Measurements from ENCODE around the gene LPAR1. TPM values are rescaled to one million over a fixed set of nuclear protein-coding genes. Genes with fewer than 3 reads are reported as not detected.

The LPAR1 gene
- total and polyA plus RNA-seq, 2 donors (not counting 1 experiment from before 2014, with no cell fraction given): 0.06 TPM; not detected in 1

DNA sequence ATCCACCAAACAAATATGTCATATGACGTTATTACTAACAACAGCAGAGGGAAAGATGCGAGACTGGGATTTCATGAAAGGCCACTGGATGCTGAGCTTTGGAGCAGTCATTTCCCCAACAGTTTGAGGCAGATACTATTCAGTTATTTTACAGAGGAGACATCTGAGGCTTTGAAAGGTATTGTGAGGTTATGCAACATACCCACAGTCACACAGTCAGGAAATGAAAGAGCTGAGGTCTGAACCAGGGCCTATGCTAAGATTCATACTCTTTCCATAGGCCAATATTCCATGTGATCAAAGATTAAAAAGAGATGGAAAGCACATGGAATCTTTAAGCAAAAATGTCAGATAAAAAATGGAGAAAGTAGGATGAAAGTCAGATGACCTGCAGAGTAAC is 63.0 kb downstream of the LPAR1 start:
- Histone ChIP-seq H3K4me3 (ENCODE audit: control extremely low read depth in 1 of 5, extremely low read depth in 1 of 5, insufficient read depth in 1 of 5, low read depth in 2 of 5, low read length in 4 of 5) (no peak overlapping the region), H3K9ac (ENCODE audit: low read length) (no peak overlapping the region), H3K4me1 (ENCODE audit: control insufficient read depth in 2 of 2, insufficient read depth in 2 of 2, low read length in 2 of 2) (no peaks in the 10 kb centered on the region), H3K4me2 (replicated peaks; ENCODE audit: low read depth, low read length, poor library complexity, severe bottlenecking) (no peak overlapping the region), H3K27me3 (replicated peaks in 1 of 4; ENCODE audit: control extremely low read depth in 1 of 4, control insufficient read depth in 3 of 4, insufficient read depth in 4 of 4, low read length in 3 of 4) (no peaks in the 10 kb centered on the region), H4K20me1 (ENCODE audit: control insufficient read depth, insufficient read depth, low read length, poor library complexity, severe bottlenecking) (no peaks in the 10 kb centered on the region), H3K79me2 (ENCODE audit: control insufficient read depth, insufficient read depth, low read length) (no peaks in the 10 kb centered on the region), H3K36me3 (replicated peaks in 1 of 2; ENCODE audit: control extremely low read depth in 1 of 2, control insufficient read depth in 1 of 2, extremely low read depth in 1 of 2, insufficient read depth in 2 of 2, low read length in 1 of 2) (no peaks in the 10 kb centered on the region), H2AFZ (ENCODE audit: insufficient read depth, low read depth, low read length, poor library complexity, severe bottlenecking) (no peak overlapping the region), H3K9me3 (ENCODE audit: control extremely low read depth in 1 of 3, control insufficient read depth in 2 of 3, insufficient read depth in 1 of 3, low read length in 2 of 3) (no peaks in the 10 kb centered on the region), H3K27ac (ENCODE audit: low read length in 2 of 2) (no peak overlapping the region)
- Mint-ChIP-seq H3K9me3 (ENCODE audit: insufficient read depth) (no peaks in the 10 kb centered on the region), H3K27ac (no peak overlapping the region), H3K27me3 (no peaks in the 10 kb centered on the region), H3K4me1 (no peaks in the 10 kb centered on the region), H3K4me3 (no peak overlapping the region)
- intact Hi-C loops (cut with micrococcal nuclease): no loop called here
- ChIA-PET CTCF (no interaction called here), POLR2A (no interaction called here)
- ATAC-seq (ENCODE audit: low read depth) (no peak), DNase-seq (no peak)
- no peak for TF ChIP-seq EZH2 (IDR thresholded peaks at IDR 0.05; ENCODE audit: borderline replicate concordance, insufficient read depth, low read depth, low read length, poor library complexity, severe bottlenecking)
- TF ChIP-seq, protein P1, sequence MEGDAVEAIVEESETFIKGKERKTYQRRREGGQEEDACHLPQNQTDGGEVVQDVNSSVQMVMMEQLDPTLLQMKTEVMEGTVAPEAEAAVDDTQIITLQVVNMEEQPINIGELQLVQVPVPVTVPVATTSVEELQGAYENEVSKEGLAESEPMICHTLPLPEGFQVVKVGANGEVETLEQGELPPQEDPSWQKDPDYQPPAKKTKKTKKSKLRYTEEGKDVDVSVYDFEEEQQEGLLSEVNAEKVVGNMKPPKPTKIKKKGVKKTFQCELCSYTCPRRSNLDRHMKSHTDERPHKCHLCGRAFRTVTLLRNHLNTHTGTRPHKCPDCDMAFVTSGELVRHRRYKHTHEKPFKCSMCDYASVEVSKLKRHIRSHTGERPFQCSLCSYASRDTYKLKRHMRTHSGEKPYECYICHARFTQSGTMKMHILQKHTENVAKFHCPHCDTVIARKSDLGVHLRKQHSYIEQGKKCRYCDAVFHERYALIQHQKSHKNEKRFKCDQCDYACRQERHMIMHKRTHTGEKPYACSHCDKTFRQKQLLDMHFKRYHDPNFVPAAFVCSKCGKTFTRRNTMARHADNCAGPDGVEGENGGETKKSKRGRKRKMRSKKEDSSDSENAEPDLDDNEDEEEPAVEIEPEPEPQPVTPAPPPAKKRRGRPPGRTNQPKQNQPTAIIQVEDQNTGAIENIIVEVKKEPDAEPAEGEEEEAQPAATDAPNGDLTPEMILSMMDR (IDR thresholded peaks at IDR 0.05): no peak
- WGBS (ENCODE audit: insufficient coverage): 100% methylated on average over 2 of the region's 2 CpGs

DNA sequence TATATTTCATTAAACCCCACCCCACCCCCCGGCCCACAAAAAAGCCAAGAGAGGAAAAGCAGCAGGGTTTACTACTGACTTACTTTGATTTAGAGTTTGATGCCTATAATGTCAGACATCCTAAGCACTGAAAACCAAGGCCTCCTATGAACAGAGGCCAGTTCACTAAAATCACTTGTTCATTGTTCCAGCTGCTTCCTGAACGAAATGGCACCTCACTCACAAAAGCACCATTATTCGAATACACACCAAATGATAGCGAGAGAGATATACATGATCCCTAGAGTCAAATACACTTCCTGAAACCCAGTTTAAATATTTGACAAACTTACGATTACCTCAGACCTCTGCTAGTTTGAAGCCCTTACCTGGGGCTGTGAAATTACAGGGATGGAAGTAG is 66.6 kb downstream of the LPAR1 start:
- intact Hi-C loops (cut with micrococcal nuclease): no loop called here

More for the DNA sequence above, 66.6 kb downstream of the LPAR1 start:
- no peaks in the 10 kb centered on the region for H3K79me2 ChIP-seq (ENCODE audit: control insufficient read depth, insufficient read depth, low read length)
- H3K4me2 ChIP-seq (replicated peaks; ENCODE audit: low read depth, low read length, poor library complexity, severe bottlenecking): no peak overlapping the region
- H3K27me3 Mint-ChIP-seq: no peaks in the 10 kb centered on the region
- no peak overlapping the region for H3K4me3 Mint-ChIP-seq
- H3K4me1 Mint-ChIP-seq: no peaks in the 10 kb centered on the region
- H3K9ac ChIP-seq (ENCODE audit: low read length): no peak overlapping the region
- DNase-seq: no peak
- no peaks in the 10 kb centered on the region for H3K9me3 ChIP-seq (ENCODE audit: control extremely low read depth in 1 of 3, control insufficient read depth in 2 of 3, insufficient read depth in 1 of 3, low read length in 2 of 3)
- TF ChIP-seq, protein P1 (IDR thresholded peaks at IDR 0.05): no peak
- no peak for TF ChIP-seq EZH2 (IDR thresholded peaks at IDR 0.05; ENCODE audit: borderline replicate concordance, insufficient read depth, low read depth, low read length, poor library complexity, severe bottlenecking)
- no peak overlapping the region for H3K4me3 ChIP-seq (ENCODE audit: control extremely low read depth in 1 of 5, extremely low read depth in 1 of 5, insufficient read depth in 1 of 5, low read depth in 2 of 5, low read length in 4 of 5)
- H3K4me1 ChIP-seq (ENCODE audit: control insufficient read depth in 2 of 2, insufficient read depth in 2 of 2, low read length in 2 of 2): no peaks in the 10 kb centered on the region
- no peak overlapping the region for H3K27ac ChIP-seq (ENCODE audit: low read length in 2 of 2)
- no peak for ATAC-seq (ENCODE audit: low read depth)
- H3K27ac Mint-ChIP-seq: no peak overlapping the region
- H4K20me1 ChIP-seq (ENCODE audit: control insufficient read depth, insufficient read depth, low read length, poor library complexity, severe bottlenecking): no peaks in the 10 kb centered on the region
- H3K9me3 Mint-ChIP-seq (ENCODE audit: insufficient read depth): no peaks in the 10 kb centered on the region
- POLR2A ChIA-PET: no interaction called here
- no peaks in the 10 kb centered on the region for H3K27me3 ChIP-seq (replicated peaks in 1 of 4; ENCODE audit: control extremely low read depth in 1 of 4, control insufficient read depth in 3 of 4, insufficient read depth in 4 of 4, low read length in 3 of 4)
- no peaks in the 10 kb centered on the region for H3K36me3 ChIP-seq (replicated peaks in 1 of 2; ENCODE audit: control extremely low read depth in 1 of 2, control insufficient read depth in 1 of 2, extremely low read depth in 1 of 2, insufficient read depth in 2 of 2, low read length in 1 of 2)
- 94% methylated on average over 2 of the region's 5 CpGs for WGBS (ENCODE audit: insufficient coverage)
- CTCF ChIA-PET: no interaction called here
- no peak overlapping the region for H2AFZ ChIP-seq (ENCODE audit: insufficient read depth, low read depth, low read length, poor library complexity, severe bottlenecking)

Measured in B cell (primary cell).